Measurements from ENCODE around the gene BCAS3.

Gene BCAS3

GRCh38 chr17:61280851-61281250 is 603.2 kb downstream of the BCAS3 start:
- TF ChIP-seq PPARA (CRISPR knock-in tag; IDR thresholded peaks at IDR 0.05; ENCODE audit: borderline replicate concordance) (no peak), ESRRG (CRISPR knock-in tag; IDR thresholded peaks at IDR 0.05) (no peak), RARB (CRISPR knock-in tag; IDR thresholded peaks at IDR 0.05) (no peak), ZFP3 (CRISPR knock-in tag; IDR thresholded peaks at IDR 0.05) (no peak), PATZ1 (CRISPR knock-in tag; IDR thresholded peaks at IDR 0.05; ENCODE audit: borderline replicate concordance) (no peak), TOX (CRISPR knock-in tag; IDR thresholded peaks at IDR 0.05; ENCODE audit: borderline replicate concordance) (no peak), TSHZ2 (CRISPR knock-in tag; IDR thresholded peaks at IDR 0.05) (no peak)
- TF ChIP-seq, protein P1, sequence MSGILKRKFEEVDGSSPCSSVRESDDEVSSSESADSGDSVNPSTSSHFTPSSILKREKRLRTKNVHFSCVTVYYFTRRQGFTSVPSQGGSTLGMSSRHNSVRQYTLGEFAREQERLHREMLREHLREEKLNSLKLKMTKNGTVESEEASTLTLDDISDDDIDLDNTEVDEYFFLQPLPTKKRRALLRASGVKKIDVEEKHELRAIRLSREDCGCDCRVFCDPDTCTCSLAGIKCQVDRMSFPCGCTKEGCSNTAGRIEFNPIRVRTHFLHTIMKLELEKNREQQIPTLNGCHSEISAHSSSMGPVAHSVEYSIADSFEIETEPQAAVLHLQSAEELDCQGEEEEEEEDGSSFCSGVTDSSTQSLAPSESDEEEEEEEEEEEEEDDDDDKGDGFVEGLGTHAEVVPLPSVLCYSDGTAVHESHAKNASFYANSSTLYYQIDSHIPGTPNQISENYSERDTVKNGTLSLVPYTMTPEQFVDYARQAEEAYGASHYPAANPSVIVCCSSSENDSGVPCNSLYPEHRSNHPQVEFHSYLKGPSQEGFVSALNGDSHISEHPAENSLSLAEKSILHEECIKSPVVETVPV (CRISPR knock-in tag; IDR thresholded peaks at IDR 0.05), result no peak
- ATAC-seq, result no peak

DNA sequence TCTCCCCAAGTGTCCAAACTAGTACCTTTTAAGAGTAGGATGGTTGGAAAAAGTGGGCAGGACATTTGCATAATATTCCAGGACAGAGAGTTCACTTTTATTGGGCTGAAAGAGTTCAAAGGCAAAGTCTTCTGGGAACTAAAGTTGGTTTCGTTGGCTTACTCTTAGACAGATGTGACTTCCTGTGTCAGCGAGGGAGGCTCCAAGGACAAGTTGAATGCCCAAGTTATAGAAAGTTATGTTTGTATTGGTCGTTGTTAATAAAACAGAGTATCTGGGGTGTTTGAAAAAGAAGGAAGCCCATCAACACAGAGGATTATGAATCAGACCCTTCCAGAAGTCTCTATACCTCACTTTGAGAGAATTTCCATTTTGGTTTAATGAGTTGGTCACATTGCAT is 604.7 kb downstream of the BCAS3 start:
- no peak for ATAC-seq
- TF ChIP-seq CSDC2 (CRISPR knock-in tag; IDR thresholded peaks at IDR 0.05), result no peak
- no peak for TF ChIP-seq ZNF565 (CRISPR knock-in tag; conservative IDR thresholded peaks at IDR 0.05; ENCODE audit: low read depth)
- TF ChIP-seq TCF4 (CRISPR knock-in tag; IDR thresholded peaks at IDR 0.05; ENCODE audit: borderline replicate concordance), result no peak
- TF ChIP-seq PPARA (CRISPR knock-in tag; IDR thresholded peaks at IDR 0.05; ENCODE audit: borderline replicate concordance), result no peak
- no peak for TF ChIP-seq ZNF70 (CRISPR knock-in tag; IDR thresholded peaks at IDR 0.05)
- TF ChIP-seq ZNF8 (CRISPR knock-in tag; IDR thresholded peaks at IDR 0.05), result no peak
- no peak for TF ChIP-seq ZFP3 (CRISPR knock-in tag; IDR thresholded peaks at IDR 0.05)
- TF ChIP-seq OSR1 (CRISPR knock-in tag; IDR thresholded peaks at IDR 0.05), result no peak
- no peak for TF ChIP-seq RARB (CRISPR knock-in tag; IDR thresholded peaks at IDR 0.05)
- TF ChIP-seq ARNTL (CRISPR knock-in tag; IDR thresholded peaks at IDR 0.05; ENCODE audit: borderline replicate concordance, low read depth), result no peak
- no peak for TF ChIP-seq SNAI2 (CRISPR knock-in tag; IDR thresholded peaks at IDR 0.05)
- no peak for TF ChIP-seq BACH2 (CRISPR knock-in tag; IDR thresholded peaks at IDR 0.05; ENCODE audit: borderline replicate concordance)
- TF ChIP-seq, protein P1 (CRISPR knock-in tag; IDR thresholded peaks at IDR 0.05), result no peak
- no peak for TF ChIP-seq ZC3H10 (CRISPR knock-in tag; IDR thresholded peaks at IDR 0.05)
- TF ChIP-seq, protein P2, sequence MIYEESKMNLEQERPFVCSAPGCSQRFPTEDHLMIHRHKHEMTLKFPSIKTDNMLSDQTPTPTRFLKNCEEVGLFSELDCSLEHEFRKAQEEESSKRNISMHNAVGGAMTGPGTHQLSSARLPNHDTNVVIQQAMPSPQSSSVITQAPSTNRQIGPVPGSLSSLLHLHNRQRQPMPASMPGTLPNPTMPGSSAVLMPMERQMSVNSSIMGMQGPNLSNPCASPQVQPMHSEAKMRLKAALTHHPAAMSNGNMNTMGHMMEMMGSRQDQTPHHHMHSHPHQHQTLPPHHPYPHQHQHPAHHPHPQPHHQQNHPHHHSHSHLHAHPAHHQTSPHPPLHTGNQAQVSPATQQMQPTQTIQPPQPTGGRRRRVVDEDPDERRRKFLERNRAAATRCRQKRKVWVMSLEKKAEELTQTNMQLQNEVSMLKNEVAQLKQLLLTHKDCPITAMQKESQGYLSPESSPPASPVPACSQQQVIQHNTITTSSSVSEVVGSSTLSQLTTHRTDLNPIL (CRISPR knock-in tag; IDR thresholded peaks at IDR 0.05; ENCODE audit: low read depth), result no peak
- TF ChIP-seq TOX (CRISPR knock-in tag; IDR thresholded peaks at IDR 0.05; ENCODE audit: borderline replicate concordance), result no peak

DNA sequence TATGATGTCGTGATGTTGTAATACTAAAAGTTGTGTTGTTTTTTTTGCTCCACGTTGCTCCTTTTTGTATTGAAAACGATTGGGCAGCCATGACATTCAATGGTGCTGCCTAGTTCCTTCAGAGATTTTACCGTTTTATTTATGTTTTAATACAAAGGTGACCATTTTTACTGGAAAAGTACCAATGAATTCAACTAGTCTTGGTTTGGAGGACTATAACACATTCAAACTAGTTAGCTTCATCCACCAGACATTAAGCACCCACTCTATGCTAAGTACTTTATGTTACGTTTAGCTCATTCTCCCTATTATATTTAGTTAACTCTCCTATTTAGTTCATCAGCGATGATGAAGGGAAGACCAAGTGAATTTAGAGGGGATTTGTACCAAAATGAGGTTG is 605.4 kb downstream of the BCAS3 start:
- ATAC-seq, result no peak

More for the DNA sequence above, 605.4 kb downstream of the BCAS3 start:
- TF ChIP-seq, protein P1 (CRISPR knock-in tag; IDR thresholded peaks at IDR 0.05), result no peak
- TF ChIP-seq ZNF565 (CRISPR knock-in tag; conservative IDR thresholded peaks at IDR 0.05; ENCODE audit: low read depth), result no peak
- no peak for TF ChIP-seq RARB (CRISPR knock-in tag; IDR thresholded peaks at IDR 0.05)
